IMR-90 (cell line): ENCODE results near the gene MID1IP1. TPM values are rescaled to one million over a fixed set of nuclear protein-coding genes. Genes with fewer than 3 reads are reported as not detected.
A peak's percentile ranks its signal among the peaks of the same experiment; 100 is the strongest.

Source experiments
- ATAC-seq: fragments of 200-7000 bp; cut with Tn5 transposase; 2 replicates; pipeline ENCODE4 v1.9.1; 2020; ENCODE audit warnings: low read depth, mild to moderate bottlenecking, moderate library complexity
- BruUV-seq: library from RNA; stranded (reverse); fragments of 400-500 nt; replicated peaks from 2 replicates; lab custom pipeline; 2021; lab: Mats Ljungman, UMichigan
- CTCF ChIA-PET: fragments of 300-600 bp; formaldehyde crosslinking; extraction: SDS; loops from one replicate; lab custom pipeline; 2021; ENCODE audit warnings: antibody characterized with exemption; lab: Yijun Ruan, JAX
- POLR2A ChIA-PET: fragments of 300-600 bp; sonication (Branson Sonifier 250); formaldehyde crosslinking; loops from one replicate; lab custom pipeline; 2022; ENCODE audit warnings: antibody characterized with exemption; ENCODE audit not compliant: unreplicated experiment; lab: Charles Lee
- DNase-seq: peaks from one replicate; pipeline ENCODE4 v3.0.0; 2013
- H2AFZ ChIP-seq: replicated peaks from 2 replicates; pipeline ENCODE3; 2013; ENCODE audit warnings: low read length, mild to moderate bottlenecking; ENCODE audit not compliant: poor library complexity
- H2AK5ac ChIP-seq: 2 replicates; pipeline ENCODE4 v1.6.1; 2013; ENCODE audit warnings: low read depth, low read length, inconsistent platforms
- H2AK9ac ChIP-seq: replicated peaks from 2 replicates; pipeline ENCODE3; 2013; ENCODE audit warnings: mild to moderate bottlenecking, low read depth, low read length, moderate library complexity; ENCODE audit not compliant: poor library complexity
- H2BK120ac ChIP-seq: 2 replicates; pipeline ENCODE4 v1.6.1; 2013; ENCODE audit warnings: low read depth, low read length, inconsistent platforms
- H2BK15ac ChIP-seq: 3 replicates; pipeline ENCODE4 v1.6.1; 2013; ENCODE audit warnings: low read depth, low read length, inconsistent platforms
- H2BK20ac ChIP-seq: 2 replicates; pipeline ENCODE4 v1.6.1; 2013; ENCODE audit warnings: low read depth, mild to moderate bottlenecking, inconsistent platforms, low read length, moderate library complexity
- H2BK5ac ChIP-seq: 2 replicates; pipeline ENCODE4 v1.6.1; 2013; ENCODE audit warnings: mild to moderate bottlenecking, low read depth, low read length, inconsistent platforms; ENCODE audit not compliant: poor library complexity, severe bottlenecking
- H3K14ac ChIP-seq: replicated peaks from 2 replicates; pipeline ENCODE4 v1.6.1; 2013; ENCODE audit warnings: low read depth, low read length, inconsistent platforms
- H3K18ac ChIP-seq: 2 replicates; pipeline ENCODE4 v1.6.1; 2013; ENCODE audit warnings: low read depth, low read length, control low read depth
- H3K23ac ChIP-seq: 2 replicates; pipeline ENCODE4 v1.6.1; 2013; ENCODE audit warnings: low read depth, low read length, inconsistent platforms
- H3K27ac ChIP-seq: 2 replicates; pipeline ENCODE4 v1.5.1; 2013; ENCODE audit warnings: mild to moderate bottlenecking, control low read depth, low read length; ENCODE audit not compliant: insufficient read depth
- H3K27me3 ChIP-seq: 2 replicates; pipeline ENCODE4 v1.6.1; 2013; ENCODE audit warnings: low read length; ENCODE audit not compliant: control insufficient read depth, insufficient read depth
- H3K36me3 ChIP-seq: 2 replicates; pipeline ENCODE4 v1.6.1; 2013; ENCODE audit warnings: low read length, mixed read lengths; ENCODE audit not compliant: control insufficient read depth, insufficient read depth
- H3K4ac ChIP-seq: 2 replicates; pipeline ENCODE4 v1.6.1; 2013; ENCODE audit warnings: low read depth, low read length, inconsistent platforms
- H3K4me1 ChIP-seq: 2 replicates; pipeline ENCODE4 v1.6.1; 2013; ENCODE audit warnings: low read length, mixed read lengths; ENCODE audit not compliant: control insufficient read depth, insufficient read depth
- H3K4me2 ChIP-seq: 2 replicates; pipeline ENCODE4 v1.6.1; 2013; ENCODE audit warnings: low read depth, mild to moderate bottlenecking, control low read depth, low read length, moderate library complexity
- H3K4me3 ChIP-seq: 2 replicates; pipeline ENCODE4 v1.5.1; 2013; ENCODE audit warnings: low read depth, mild to moderate bottlenecking, control low read depth, low read length, moderate library complexity; ENCODE audit not compliant: insufficient read depth
- H3K56ac ChIP-seq: 2 replicates; pipeline ENCODE4 v1.6.1; 2013; ENCODE audit warnings: low read length, inconsistent platforms; ENCODE audit not compliant: insufficient read depth; ENCODE audit errors: extremely low read depth
- H3K79me1 ChIP-seq, 2 experiments: 2 replicates each; pipeline ENCODE4 v1.6.1; 2013; ENCODE audit warnings: low read length in 2 of 2, inconsistent platforms in 1 of 2, low read depth in 1 of 2
- H3K9ac ChIP-seq: 2 replicates; pipeline ENCODE4 v1.6.1; 2013; ENCODE audit warnings: low read depth, low read length, control low read depth
- H3K9me1 ChIP-seq: 2 replicates; pipeline ENCODE4 v1.6.1; 2013; ENCODE audit warnings: low read length, inconsistent platforms; ENCODE audit not compliant: insufficient read depth
- H3K9me3 ChIP-seq: 2 replicates; pipeline ENCODE4 v1.6.1; 2013; ENCODE audit warnings: low read length; ENCODE audit not compliant: control insufficient read depth, insufficient read depth
- H4K20me1 ChIP-seq: 2 replicates; pipeline ENCODE4 v1.6.1; 2013; ENCODE audit warnings: low read length, inconsistent platforms; ENCODE audit not compliant: insufficient read depth
- H4K5ac ChIP-seq: 2 replicates; pipeline ENCODE4 v1.6.1; 2013; ENCODE audit warnings: mild to moderate bottlenecking, low read depth, low read length, control low read depth
- H4K8ac ChIP-seq, 2 experiments: 2 replicates each; pipeline ENCODE4 v1.6.1; 2013; ENCODE audit warnings: low read depth in 2 of 2, low read length in 2 of 2, control low read depth in 1 of 2, inconsistent platforms in 1 of 2
- H4K91ac ChIP-seq: 2 replicates; pipeline ENCODE4 v1.6.1; 2013; ENCODE audit warnings: low read depth, low read length, inconsistent platforms; ENCODE audit not compliant: insufficient read depth
- FOS ChIP-seq: fragments of 150-350 bp; IDR thresholded peaks from 2 replicates; pipeline ENCODE4 v1.6.1; 2016; ENCODE audit warnings: low read depth, low read length
- MXI1 ChIP-seq: IDR thresholded peaks from 2 replicates; pipeline ENCODE4 v1.6.1; 2012; ENCODE audit warnings: low read depth, mild to moderate bottlenecking, low read length, moderate library complexity, borderline replicate concordance
- WGBS, 2 experiments: methylation state at CpG; one replicate each; pipeline versions ENCODE4 v1.1.5 to v1.1.7; 2013; ENCODE audit warnings: missing lambda C conversion rate in 2 of 2; ENCODE audit not compliant: insufficient read length in 1 of 2; ENCODE audit errors: extremely low coverage in 2 of 2; 5-methylcytosine and 5-hydroxymethylcytosine counted together
- dilution Hi-C: fragments of 300-500 bp; cut with HindIII; formaldehyde crosslinking; loops from one replicate; pipeline ENCODE4 v1.14.3; 2018; ENCODE audit warnings: low sequenced_read_pairs; ENCODE audit not compliant: unreplicated experiment
- in situ Hi-C: fragments of 300-500 bp; cut with MboI; formaldehyde crosslinking; loops from 3 replicates; pipeline ENCODE4 v1.14.3; 2019; ENCODE audit warnings: low sequenced_read_pairs, inconsistent platforms, mixed read lengths
- intact Hi-C: fragments of 100-400 bp; cut with micrococcal nuclease; formaldehyde crosslinking; loops from 2 replicates; pipeline ENCODE4 v1.10.0; 2022
- polyA plus RNA-seq, 3 experiments: library from polyadenylated mRNA; depleted of rRNA; stranded (reverse); fragments of >200 nt; gene quantifications; 2 replicates each; pipeline ENCODE4 v1.2.3, GENCODE V29; 2012; ENCODE audit warnings: low replicate concordance in 1 of 3
- total RNA-seq: library from RNA; depleted of rRNA; stranded (reverse); fragments of >200 nt; gene quantifications from 2 replicates; pipeline ENCODE4 v1.2.3, GENCODE V29; 2012

MID1IP1 gene
- total and polyA plus RNA-seq, 2 of the 4 experiments (the other 2 are of a cell fraction) = 14.5 to 31.3 TPM

- no peak for ATAC-seq
- WGBS, 2 experiments = no CpG with 5 or more reads among the region's 1 CpG
Measured at GRCh38 chrX:38798956-38799355, 2.3 kb upstream of the MID1IP1 start.

More at GRCh38 chrX:38798956-38799355, 2.3 kb upstream of the MID1IP1 start:
- H2AK5ac ChIP-seq = no peak overlapping the region
- no peak overlapping the region for H4K5ac ChIP-seq
- H3K4me1 ChIP-seq = peaks cover 3% of the 10 kb centered on the region
- no peak overlapping the region for H3K27ac ChIP-seq
- no peak overlapping the region for H2AFZ ChIP-seq
- H3K4me2 ChIP-seq = peak overlapping the region; percentile 52; the same call in 1 of the 2 replicates
- no peak overlapping the region for H3K56ac ChIP-seq
- no peak overlapping the region for H2BK5ac ChIP-seq
- in situ Hi-C loops (no loop called here), intact Hi-C loops (no loop called here), dilution Hi-C loops (no loop called here)
- no peaks in the 10 kb centered on the region for H3K9me3 ChIP-seq
- CTCF ChIA-PET = no interaction called here
- H4K8ac ChIP-seq = no peak overlapping the region
- H3K79me1 ChIP-seq = peaks cover 0 to 5% of the 10 kb centered on the region in 2 experiments; a peak in 2 of 4 replicates
- TF ChIP-seq FOS (0 out of 2 replicates have a peak, but pooled peaks have one; percentile 19), MXI1 (no peak)
- H3K9me1 ChIP-seq = no peaks in the 10 kb centered on the region
- DNase-seq = peak; percentile 72
- H3K9ac ChIP-seq = no peak overlapping the region
- no peak overlapping the region for H3K4ac ChIP-seq
- no peak overlapping the region for H4K91ac ChIP-seq
- H3K18ac ChIP-seq = no peak overlapping the region
- no peak overlapping the region for H2BK15ac ChIP-seq
- no peaks in the 10 kb centered on the region for H3K27me3 ChIP-seq
- BruUV-seq = no TSS peak
- no peak overlapping the region for H3K4me3 ChIP-seq
- no peak overlapping the region for H3K14ac ChIP-seq
- H4K20me1 ChIP-seq = no peaks in the 10 kb centered on the region
- no peak overlapping the region for H2BK120ac ChIP-seq
- no peak overlapping the region for H2BK20ac ChIP-seq
- no peak overlapping the region for H2AK9ac ChIP-seq
- H3K36me3 ChIP-seq = no peaks in the 10 kb centered on the region
- POLR2A ChIA-PET = no interaction called here
- H3K23ac ChIP-seq = no peak overlapping the region
